GM12865 (cell line): Measurements from ENCODE around the gene CHADL.
"Not testable (repeated sequence)": the region's sequence is repeated elsewhere in the genome, so short reads cannot be mapped to it uniquely, and the experiment has no call there.

Source experiments
- DNase-seq: peaks from one replicate; pipeline ENCODE4 v3.0.0; 2010; ENCODE audit warnings: low read depth
- H3K4me3 ChIP-seq: 2 replicates; pipeline ENCODE4 v1.5.1; 2011; ENCODE audit warnings: mild to moderate bottlenecking, low read depth, low read length, control low read depth
- CTCF ChIP-seq: IDR thresholded peaks from 2 replicates; pipeline ENCODE4 v1.5.1; 2011; ENCODE audit warnings: low read length, control low read depth, low read depth, inconsistent platforms; ENCODE audit not compliant: insufficient read depth; ENCODE audit errors: missing control alignments

Gene CHADL

DNA sequence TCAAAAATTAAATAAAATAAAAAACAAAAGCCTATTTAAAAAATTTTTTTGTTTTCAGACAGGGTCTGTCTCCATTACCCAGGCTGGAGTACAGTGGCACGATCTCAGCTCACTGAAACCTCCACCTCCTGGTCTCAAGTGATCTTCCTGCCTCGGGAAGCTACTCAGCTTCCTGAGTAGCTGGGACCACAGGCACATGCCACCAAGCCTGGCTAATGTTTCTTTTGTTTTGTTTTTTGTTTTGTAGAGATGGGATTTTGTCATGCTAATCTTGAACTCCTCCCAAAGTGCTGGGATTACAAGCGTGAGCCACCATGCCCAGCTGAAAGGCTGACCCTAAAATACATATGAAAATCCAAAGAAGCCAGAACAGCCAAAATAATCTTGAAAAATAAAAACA, 56.1 kb downstream of the CHADL start:
- no peak for DNase-seq
- TF ChIP-seq CTCF: no peak
- H3K4me3 ChIP-seq: no peak overlapping the region

- TF ChIP-seq CTCF: no peak
- DNase-seq: no peak
- no peak overlapping the region for H3K4me3 ChIP-seq
Observed at GRCh38 chr22:41181349-41182241, 59.1 kb downstream of the CHADL start.

- H3K4me3 ChIP-seq: no peak overlapping the region
- no peak for DNase-seq
- TF ChIP-seq CTCF: no peak
Observed at GRCh38 chr22:41180926-41181325, 59.8 kb downstream of the CHADL start.

- not testable (repeated sequence) for H3K4me3 ChIP-seq, DNase-seq
Observed at GRCh38 chr22:41180362-41180761, 60.4 kb downstream of the CHADL start.
